Mucosa of descending colon (tissue), 3 donors: ENCODE measurements around the gene SLC11A1. TPM values are rescaled to one million over a fixed set of nuclear protein-coding genes. Genes with fewer than 3 reads are reported as not detected.

Experiments
- ATAC-seq: fragments of 200-7000 bp; cut with Tn5 transposase; one replicate; pipeline ENCODE4 v1.9.1; 2020; ENCODE audit warnings: mild to moderate bottlenecking, moderate library complexity
- DNase-seq, 3 donors: peaks; one replicate each; pipeline ENCODE4 v3.0.0-alpha.2; 2020
- H3K36me3 ChIP-seq: fragments of 200-600 bp; one replicate; pipeline ENCODE4 v1.8.0; 2021; ENCODE audit warnings: low read depth, mild to moderate bottlenecking
- H3K4me1 ChIP-seq: fragments of 200-600 bp; one replicate; pipeline ENCODE4 v1.8.0; 2021; ENCODE audit warnings: low read depth, mild to moderate bottlenecking
- H3K4me3 ChIP-seq: fragments of 200-600 bp; one replicate; pipeline ENCODE4 v1.8.0; 2021; ENCODE audit warnings: mild to moderate bottlenecking
- H3K9me3 ChIP-seq: fragments of 200-600 bp; one replicate; pipeline ENCODE4 v1.8.0; 2021; ENCODE audit warnings: mild to moderate bottlenecking
- intact Hi-C, 2 donors: fragments of 100-400 bp; cut with DNase I in 1 of 2; cut with micrococcal nuclease in 1 of 2; formaldehyde crosslinking; loops; one replicate each; pipeline versions ENCODE4 v1.11.0 to v1.11.1; 2022; cut with DNase I, micrococcal nuclease
- total RNA-seq, 3 donors: library from RNA; stranded (reverse); fragmentation: NEBNext Ultra II Directional in 2 of 3; extraction: Animal tissue kit (Norgen Biotek cat#: 25700) in 2 of 3; gene quantifications; one replicate each; pipeline versions ENCODE4 v1.2.1 to v1.2.4, GENCODE V29; 2021 to 2023
- TF ChIP-seq, protein P1 (sequence below): fragments of 200-600 bp; IDR thresholded peaks from one replicate; pipeline ENCODE4 v1.8.0; 2022; ENCODE audit warnings: antibody characterized with exemption, mild to moderate bottlenecking
- donor health status: DM: no; HTN: no; CAD: no; lungs with moderate emphysema.
- donor health status: DM: no; HTN: no; CAD: no.
- donor health status: DM: no; HTN: yes; CAD: no.

Gene SLC11A1
- total RNA-seq, 3 donors from 2014 or later = 1.2 to 7.8 (median 5.3) TPM

DNA sequence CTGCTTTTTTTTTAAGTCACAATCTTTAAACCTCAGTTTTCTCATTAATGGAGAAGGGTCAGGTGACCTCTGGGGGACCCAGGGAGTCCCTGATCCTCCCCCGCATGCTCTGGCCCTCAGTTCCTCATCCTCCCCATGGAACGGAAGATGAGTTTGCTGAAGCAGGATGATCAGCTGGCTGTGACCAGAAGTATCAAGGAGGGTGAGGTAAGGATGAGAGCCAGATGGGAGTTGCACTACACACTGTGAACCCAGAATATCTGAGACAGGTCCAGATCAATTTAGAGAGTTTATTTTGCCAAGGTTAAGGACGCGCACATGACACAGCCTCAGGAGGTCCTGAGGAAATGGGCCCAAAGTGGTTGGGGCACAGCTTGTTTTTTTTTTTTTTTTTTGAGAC, 21.6 kb upstream of the SLC11A1 start:
- intact Hi-C loops = no loop called here
- H3K9me3 ChIP-seq = no peaks in the 10 kb centered on the region
- H3K36me3 ChIP-seq = no peaks in the 10 kb centered on the region
- no peak overlapping the region for H3K4me3 ChIP-seq
- DNase-seq = no peak
- H3K4me1 ChIP-seq = no peaks in the 10 kb centered on the region
- ATAC-seq = peak; percentile 24
- TF ChIP-seq, protein P1, sequence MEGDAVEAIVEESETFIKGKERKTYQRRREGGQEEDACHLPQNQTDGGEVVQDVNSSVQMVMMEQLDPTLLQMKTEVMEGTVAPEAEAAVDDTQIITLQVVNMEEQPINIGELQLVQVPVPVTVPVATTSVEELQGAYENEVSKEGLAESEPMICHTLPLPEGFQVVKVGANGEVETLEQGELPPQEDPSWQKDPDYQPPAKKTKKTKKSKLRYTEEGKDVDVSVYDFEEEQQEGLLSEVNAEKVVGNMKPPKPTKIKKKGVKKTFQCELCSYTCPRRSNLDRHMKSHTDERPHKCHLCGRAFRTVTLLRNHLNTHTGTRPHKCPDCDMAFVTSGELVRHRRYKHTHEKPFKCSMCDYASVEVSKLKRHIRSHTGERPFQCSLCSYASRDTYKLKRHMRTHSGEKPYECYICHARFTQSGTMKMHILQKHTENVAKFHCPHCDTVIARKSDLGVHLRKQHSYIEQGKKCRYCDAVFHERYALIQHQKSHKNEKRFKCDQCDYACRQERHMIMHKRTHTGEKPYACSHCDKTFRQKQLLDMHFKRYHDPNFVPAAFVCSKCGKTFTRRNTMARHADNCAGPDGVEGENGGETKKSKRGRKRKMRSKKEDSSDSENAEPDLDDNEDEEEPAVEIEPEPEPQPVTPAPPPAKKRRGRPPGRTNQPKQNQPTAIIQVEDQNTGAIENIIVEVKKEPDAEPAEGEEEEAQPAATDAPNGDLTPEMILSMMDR = no peak

DNA sequence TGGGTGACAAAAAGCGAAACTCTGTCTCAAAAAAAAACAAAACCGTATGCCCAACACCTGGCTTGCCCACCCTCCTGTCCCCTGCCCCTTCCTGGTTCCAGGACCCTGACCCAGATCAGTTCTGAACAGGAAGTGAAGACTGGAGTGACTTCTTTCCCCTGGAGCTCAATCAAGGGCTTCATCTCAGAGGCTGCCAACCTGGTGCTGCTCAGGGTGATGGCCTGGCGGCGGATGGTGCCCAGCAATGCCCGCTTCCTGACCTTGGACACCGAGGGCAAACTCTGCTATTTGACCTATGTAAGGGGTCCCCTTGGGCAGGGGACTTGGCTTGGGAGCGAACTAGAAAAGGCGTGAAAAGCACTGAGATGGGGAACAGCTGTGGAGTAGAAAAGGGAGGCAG, 19.5 kb upstream of the SLC11A1 start:
- TF ChIP-seq, protein P1 = no peak
- ATAC-seq (no peak), DNase-seq (no peak)
- Histone ChIP-seq H3K9me3 (no peaks in the 10 kb centered on the region), H3K36me3 (no peaks in the 10 kb centered on the region), H3K4me3 (no peak overlapping the region), H3K4me1 (no peaks in the 10 kb centered on the region)
- intact Hi-C loops = no loop called here

DNA sequence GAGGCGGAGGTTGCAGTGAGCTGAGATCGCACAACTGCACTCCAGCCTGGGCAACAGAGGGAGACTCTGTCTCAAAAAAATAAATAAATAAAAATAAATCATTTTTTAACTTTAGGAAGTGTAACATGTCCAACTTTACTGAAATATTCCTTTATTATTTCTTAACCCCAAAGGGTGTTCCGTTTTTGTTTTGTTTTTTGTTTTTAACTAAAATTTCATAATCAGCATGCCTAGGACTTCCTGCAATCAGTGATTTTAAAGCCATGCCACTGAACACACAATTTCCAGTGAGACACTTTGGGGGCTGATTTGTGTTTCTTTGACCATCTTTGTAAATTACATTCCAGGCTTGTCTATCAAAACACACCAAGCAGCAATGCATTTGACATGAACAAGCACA, 18.3 kb upstream of the SLC11A1 start:
- Histone ChIP-seq H3K36me3 (no peaks in the 10 kb centered on the region), H3K4me3 (no peak overlapping the region), H3K9me3 (no peaks in the 10 kb centered on the region), H3K4me1 (peaks cover 7% of the 10 kb centered on the region)
- no peak for DNase-seq
- intact Hi-C loops = no loop called here
- no peak for ATAC-seq
- TF ChIP-seq, protein P1 = no peak

DNA sequence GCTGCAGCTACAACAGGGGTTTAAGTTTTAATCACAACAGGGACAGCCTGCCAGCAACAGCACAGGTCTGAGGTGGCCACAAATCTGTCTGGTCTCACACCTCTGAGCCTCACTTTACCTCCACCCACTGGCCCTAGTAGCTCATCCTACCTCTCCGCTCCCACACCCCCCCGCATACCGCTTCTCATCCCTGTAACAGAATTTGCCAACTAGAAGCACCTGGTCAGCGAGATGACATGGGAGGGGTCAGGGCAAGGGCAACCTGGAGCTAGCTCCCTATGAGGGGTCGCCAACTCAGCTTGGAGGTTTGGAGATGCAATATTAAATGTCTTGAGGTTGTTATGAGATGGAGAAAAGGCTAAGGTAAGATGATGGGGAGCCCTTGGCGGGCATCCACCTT, 17.9 kb upstream of the SLC11A1 start:
- H3K36me3 ChIP-seq = no peaks in the 10 kb centered on the region
- TF ChIP-seq, protein P1 = no peak
- ATAC-seq (no peak), DNase-seq (no peak)
- intact Hi-C loops = no loop called here
- peaks cover 9% of the 10 kb centered on the region for H3K4me1 ChIP-seq
- H3K4me3 ChIP-seq = no peak overlapping the region
- no peaks in the 10 kb centered on the region for H3K9me3 ChIP-seq

DNA sequence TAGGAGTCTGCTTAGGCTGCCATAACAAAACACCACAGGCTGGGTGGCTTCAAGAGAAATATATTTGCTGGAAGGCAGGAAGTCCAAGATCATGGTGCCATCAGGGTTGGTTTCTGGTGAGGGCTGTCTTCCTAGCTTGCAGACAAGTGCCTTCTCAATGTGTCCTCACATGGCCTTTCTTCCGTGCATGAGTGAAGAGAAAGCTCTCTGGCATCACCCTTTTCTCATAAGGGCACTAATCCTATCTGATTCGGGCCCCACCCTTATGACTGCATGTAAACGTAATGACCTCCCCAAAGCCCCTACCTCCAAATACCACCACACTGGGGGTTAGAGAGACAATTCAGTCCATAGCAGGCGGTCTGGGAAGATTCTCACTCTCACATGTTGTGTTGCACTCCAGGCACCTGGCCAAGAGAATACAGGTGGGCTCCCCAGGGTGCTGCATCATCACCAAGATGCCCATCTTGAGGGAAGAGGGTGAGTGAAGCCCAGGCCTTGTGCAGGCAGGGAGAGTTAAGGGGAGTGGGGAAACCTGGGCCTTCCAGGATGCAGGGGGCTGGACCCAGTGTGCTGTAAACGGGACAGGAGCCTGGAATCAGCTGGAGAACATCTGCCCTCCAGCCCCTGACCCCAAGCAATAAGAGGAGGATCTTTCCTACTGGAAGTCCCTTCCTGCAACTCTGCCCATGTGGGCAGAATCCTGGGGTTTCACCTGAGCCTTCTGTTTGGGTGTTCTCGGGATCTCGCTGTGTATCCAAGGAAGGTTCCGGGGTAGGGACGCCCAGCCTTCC, 15.3 kb upstream of the SLC11A1 start:
- no peak for ATAC-seq
- H3K9me3 ChIP-seq = no peaks in the 10 kb centered on the region
- H3K4me3 ChIP-seq = no peak overlapping the region
- H3K4me1 ChIP-seq = peaks cover 9% of the 10 kb centered on the region
- TF ChIP-seq, protein P1 = no peak
- no peaks in the 10 kb centered on the region for H3K36me3 ChIP-seq
- intact Hi-C loops = no loop called here
- no peak for DNase-seq
